CD14-positive monocyte (primary cell): ENCODE measurements around the gene HHIPL1. TPM values are rescaled to one million over a fixed set of nuclear protein-coding genes. Genes with fewer than 3 reads are reported as not detected.

Source experiments
- DNase-seq, 3 donors: peaks; one replicate each; pipeline ENCODE4 v3.0.0-alpha.2; 2011 to 2022
- H2AFZ ChIP-seq: 2 replicates; pipeline ENCODE4 v1.6.0; 2012; ENCODE audit warnings: mild to moderate bottlenecking, low read depth, low read length, inconsistent platforms; ENCODE audit not compliant: insufficient read depth, poor library complexity, severe bottlenecking
- H3K27ac ChIP-seq, 2 donors: 1 replicate in 1 of 2; 2 replicates in 1 of 2; pipeline ENCODE4 v1.5.1; 2012 to 2013; ENCODE audit warnings: low read length in 2 of 2, control low read depth in 1 of 2, inconsistent platforms in 1 of 2, low read depth in 1 of 2, mild to moderate bottlenecking in 1 of 2
- H3K27me3 ChIP-seq, 2 donors: one replicate each; pipeline versions ENCODE4 v1.6.0 to v1.6.1; 2011 to 2013; ENCODE audit warnings: low read length in 2 of 2; ENCODE audit not compliant: control insufficient read depth in 2 of 2, insufficient read depth in 2 of 2
- H3K36me3 ChIP-seq, 2 donors: replicated peaks in 1 of 2; 1 replicate in 1 of 2; 2 replicates in 1 of 2; pipeline versions ENCODE4 v1.5.1 to v1.6.1; 2012 to 2013; ENCODE audit warnings: low read length in 2 of 2, control low read depth in 1 of 2, inconsistent platforms in 1 of 2, mild to moderate bottlenecking in 1 of 2; ENCODE audit not compliant: insufficient read depth in 2 of 2, control insufficient read depth in 1 of 2
- H3K4me1 ChIP-seq, 2 donors: 1 replicate in 1 of 2; 2 replicates in 1 of 2; pipeline versions ENCODE4 v1.5.1 to v1.6.1; 2012 to 2013; ENCODE audit warnings: low read length in 2 of 2, control low read depth in 1 of 2, inconsistent platforms in 1 of 2, mild to moderate bottlenecking in 1 of 2, moderate library complexity in 1 of 2; ENCODE audit not compliant: insufficient read depth in 2 of 2, control insufficient read depth in 1 of 2
- H3K4me2 ChIP-seq: replicated peaks from 2 replicates; pipeline ENCODE3; 2012; ENCODE audit warnings: low read length, moderate library complexity, mild to moderate bottlenecking; ENCODE audit not compliant: poor library complexity, severe bottlenecking; ENCODE audit errors: extremely low read depth
- H3K4me3 ChIP-seq, 3 experiments: fragments of 200-600 bp in 1 of 3; sonication (generic) in 1 of 3; replicated peaks in 1 of 3; 1 replicate in 2 of 3; 2 replicates in 1 of 3; pipeline ENCODE4 v1.5.1; 2011 to 2013; ENCODE audit warnings: low read length in 3 of 3, mild to moderate bottlenecking in 3 of 3, control low read depth in 2 of 3, low read depth in 2 of 3, inconsistent platforms in 1 of 3, moderate library complexity in 1 of 3
- H3K79me2 ChIP-seq: 2 replicates; pipeline ENCODE4 v1.6.0; 2012; ENCODE audit warnings: mild to moderate bottlenecking, control low read depth, inconsistent platforms, low read length, moderate library complexity; ENCODE audit not compliant: insufficient read depth
- H3K9ac ChIP-seq: 2 replicates; pipeline ENCODE4 v1.6.0; 2017; ENCODE audit warnings: low read length, mild to moderate bottlenecking; ENCODE audit not compliant: insufficient read depth, poor library complexity, severe bottlenecking
- H3K9me3 ChIP-seq, 2 donors: replicated peaks in 1 of 2; 1 replicate in 1 of 2; 2 replicates in 1 of 2; pipeline versions ENCODE4 v1.5.1 to v1.6.1; 2012 to 2013; ENCODE audit warnings: low read length in 2 of 2, control low read depth in 1 of 2; ENCODE audit not compliant: control insufficient read depth in 1 of 2, insufficient read depth in 1 of 2
- H4K20me1 ChIP-seq: 2 replicates; pipeline ENCODE4 v1.6.0; 2012; ENCODE audit warnings: mild to moderate bottlenecking, low read length, control low read depth, moderate library complexity; ENCODE audit not compliant: insufficient read depth
- H3K27ac Mint-ChIP-seq, 7 donors: one replicate each; pipeline ENCODE4 v1.8.0; 2020; ENCODE audit warnings: mild to moderate bottlenecking in 7 of 7, mixed read lengths in 7 of 7, moderate library complexity in 6 of 7, inconsistent platforms in 2 of 7
- H3K27me3 Mint-ChIP-seq, 3 donors: one replicate each; pipeline ENCODE4 v1.8.0; 2021 to 2022; ENCODE audit warnings: low read depth in 3 of 3, mild to moderate bottlenecking in 3 of 3, mixed read lengths in 3 of 3, moderate library complexity in 3 of 3, inconsistent platforms in 1 of 3
- H3K36me3 Mint-ChIP-seq, 2 donors: one replicate each; pipeline ENCODE4 v1.8.0; 2020; ENCODE audit warnings: mixed read lengths in 2 of 2, inconsistent platforms in 1 of 2, mild to moderate bottlenecking in 1 of 2
- H3K4me1 Mint-ChIP-seq: one replicate; pipeline ENCODE4 v1.8.0; 2020; ENCODE audit warnings: mild to moderate bottlenecking, mixed read lengths
- H3K4me3 Mint-ChIP-seq, 2 donors: one replicate each; pipeline ENCODE4 v1.8.0; 2020; ENCODE audit warnings: mild to moderate bottlenecking in 2 of 2, mixed read lengths in 2 of 2, moderate library complexity in 1 of 2
- H3K9me3 Mint-ChIP-seq, 7 donors: one replicate each; pipeline ENCODE4 v1.8.0; 2020 to 2022; ENCODE audit warnings: mixed read lengths in 7 of 7, mild to moderate bottlenecking in 6 of 7, moderate library complexity in 6 of 7, inconsistent platforms in 2 of 7
- WGBS: methylation state at CpG from one replicate; pipeline ENCODE4 v1.1.5; 2013; ENCODE audit warnings: missing lambda C conversion rate; ENCODE audit not compliant: insufficient coverage; 5-methylcytosine and 5-hydroxymethylcytosine counted together
- intact Hi-C, 2 donors: fragments of 100-400 bp; cut with micrococcal nuclease; formaldehyde crosslinking; loops; one replicate each; pipeline versions ENCODE4 v1.15.0 to v1.15.1; 2023
- polyA plus RNA-seq, 3 donors: library from polyadenylated mRNA; depleted of rRNA in 1 of 3; unstranded in 2 of 3; stranded (reverse) in 1 of 3; fragments of 300-500 nt in 2 of 3; fragments of >200 nt in 1 of 3; fragmentation: Illumina TruSeq in 2 of 3; gene quantifications; 1 replicate in 2 of 3; 2 replicates in 1 of 3; pipeline ENCODE4 v1.2.3, GENCODE V29; 2012 to 2021
- TF ChIP-seq, protein P1 (sequence below): fragments of 200-600 bp; IDR thresholded peaks from one replicate; pipeline ENCODE4 v1.8.0; 2022; ENCODE audit warnings: antibody characterized with exemption, mild to moderate bottlenecking

HHIPL1 gene
- polyA plus RNA-seq, 3 donors, result 0.09 TPM; not detected in 2

- Mint-ChIP-seq H3K36me3 (peaks cover 0 to 4% of the 10 kb centered on the region in 2 donors), H3K27ac (no peak overlapping the region), H3K4me3 (no peak overlapping the region), H3K9me3 (peaks cover 13 to 29% (median 21%) of the 10 kb centered on the region in 7 donors), H3K4me1 (no peaks in the 10 kb centered on the region), H3K27me3 (peaks cover 0 to 3% (median 3%) of the 10 kb centered on the region in 3 donors)
- DNase-seq, result no peak
- 100% methylated on average over 2 of the region's 2 CpGs for WGBS
- Histone ChIP-seq H3K27ac (no peak overlapping the region), H2AFZ (no peak overlapping the region), H3K9me3 (peaks cover 21 to 28% of the 10 kb centered on the region in 2 donors), H3K4me3 (no peak overlapping the region), H4K20me1 (no peaks in the 10 kb centered on the region), H3K4me1 (no peaks in the 10 kb centered on the region), H3K79me2 (no peaks in the 10 kb centered on the region), H3K4me2 (no peak overlapping the region), H3K9ac (no peak overlapping the region), H3K36me3 (no peaks in the 10 kb centered on the region), H3K27me3 (no peaks in the 10 kb centered on the region)
- intact Hi-C loops, result no loop called here
- TF ChIP-seq, protein P1, sequence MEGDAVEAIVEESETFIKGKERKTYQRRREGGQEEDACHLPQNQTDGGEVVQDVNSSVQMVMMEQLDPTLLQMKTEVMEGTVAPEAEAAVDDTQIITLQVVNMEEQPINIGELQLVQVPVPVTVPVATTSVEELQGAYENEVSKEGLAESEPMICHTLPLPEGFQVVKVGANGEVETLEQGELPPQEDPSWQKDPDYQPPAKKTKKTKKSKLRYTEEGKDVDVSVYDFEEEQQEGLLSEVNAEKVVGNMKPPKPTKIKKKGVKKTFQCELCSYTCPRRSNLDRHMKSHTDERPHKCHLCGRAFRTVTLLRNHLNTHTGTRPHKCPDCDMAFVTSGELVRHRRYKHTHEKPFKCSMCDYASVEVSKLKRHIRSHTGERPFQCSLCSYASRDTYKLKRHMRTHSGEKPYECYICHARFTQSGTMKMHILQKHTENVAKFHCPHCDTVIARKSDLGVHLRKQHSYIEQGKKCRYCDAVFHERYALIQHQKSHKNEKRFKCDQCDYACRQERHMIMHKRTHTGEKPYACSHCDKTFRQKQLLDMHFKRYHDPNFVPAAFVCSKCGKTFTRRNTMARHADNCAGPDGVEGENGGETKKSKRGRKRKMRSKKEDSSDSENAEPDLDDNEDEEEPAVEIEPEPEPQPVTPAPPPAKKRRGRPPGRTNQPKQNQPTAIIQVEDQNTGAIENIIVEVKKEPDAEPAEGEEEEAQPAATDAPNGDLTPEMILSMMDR, result no peak
Measured at GRCh38 chr14:99707420-99707819, 62.5 kb downstream of the HHIPL1 start.

DNA sequence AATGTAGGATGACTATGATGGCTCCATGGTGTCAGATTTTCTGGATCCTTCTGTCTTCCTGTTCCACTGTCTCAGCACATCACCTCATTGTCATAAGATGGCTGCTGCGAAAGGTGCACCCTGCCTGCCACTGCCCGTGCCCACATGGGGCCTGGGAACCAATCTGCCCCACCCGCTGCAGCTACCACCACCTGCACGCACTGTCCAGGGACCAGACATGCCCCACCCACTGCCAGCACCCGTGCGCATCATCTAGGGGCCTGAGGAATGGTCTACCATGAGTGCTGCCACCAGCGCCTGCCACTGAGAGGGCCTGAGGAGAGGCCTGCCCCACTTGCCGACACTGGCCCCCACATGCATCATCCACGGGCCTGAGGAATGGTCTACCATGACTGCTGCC, 63.0 kb downstream of the HHIPL1 start:
- Mint-ChIP-seq H3K4me1 (no peaks in the 10 kb centered on the region), H3K27ac (no peak overlapping the region), H3K4me3 (no peak overlapping the region), H3K36me3 (peaks cover 0 to 4% of the 10 kb centered on the region in 2 donors), H3K9me3 (peaks cover 11 to 29% (median 18%) of the 10 kb centered on the region in 7 donors), H3K27me3 (peaks cover 3 to 5% (median 3%) of the 10 kb centered on the region in 3 donors)
- H3K79me2 ChIP-seq, result no peaks in the 10 kb centered on the region
- no peaks in the 10 kb centered on the region for H3K36me3 ChIP-seq
- no peaks in the 10 kb centered on the region for H4K20me1 ChIP-seq
- H3K9me3 ChIP-seq, result peaks cover 19 to 27% of the 10 kb centered on the region in 2 donors
- TF ChIP-seq, protein P1, result no peak
- H3K4me2 ChIP-seq, result no peak overlapping the region
- 96% methylated on average over 9 of the region's 9 CpGs for WGBS
- no peak overlapping the region for H3K9ac ChIP-seq
- no peak overlapping the region for H3K4me3 ChIP-seq
- no peaks in the 10 kb centered on the region for H3K4me1 ChIP-seq
- H2AFZ ChIP-seq, result no peak overlapping the region
- H3K27ac ChIP-seq, result no peak overlapping the region
- intact Hi-C loops, result no loop called here
- no peaks in the 10 kb centered on the region for H3K27me3 ChIP-seq
- DNase-seq, result no peak
